Brain microvascular endothelial cell (primary cell): ENCODE data around the gene DNAJA1.

Experiments used
- DNase-seq: peaks from one replicate; pipeline ENCODE4 v3.0.0-alpha.2; 2020
- H3K27ac ChIP-seq: fragments of 250-450 bp; sonication (Bioruptor Pico); 2 replicates; pipeline ENCODE4 v1.5.1; 2020; ENCODE audit warnings: mild to moderate bottlenecking, moderate library complexity
- H3K27me3 ChIP-seq: fragments of 250-450 bp; sonication (Bioruptor Pico); replicated peaks from 2 replicates; pipeline ENCODE4 v1.5.1; 2020; ENCODE audit warnings: mild to moderate bottlenecking
- H3K36me3 ChIP-seq: fragments of 250-450 bp; sonication (Bioruptor Pico); replicated peaks from 2 replicates; pipeline ENCODE4 v1.5.1; 2020; ENCODE audit warnings: mild to moderate bottlenecking
- H3K4me3 ChIP-seq: 2 replicates; pipeline ENCODE4 v1.5.1; 2011; ENCODE audit warnings: low read depth, mild to moderate bottlenecking, control low read depth, low read length, moderate library complexity
- in situ Hi-C: cut with HindIII; loops from 2 replicates; pipeline ENCODE4 v1.10.0; 2017; ENCODE audit warnings: low sequenced_read_pairs, low pct_ligation_motif_present
- TF ChIP-seq, protein P1 (sequence below): IDR thresholded peaks from 2 replicates; pipeline ENCODE4 v1.5.1; 2011; ENCODE audit warnings: low read depth, mild to moderate bottlenecking, moderate library complexity, low read length, control low read depth, inconsistent platforms; ENCODE audit errors: missing control alignments

The DNAJA1 gene

DNA sequence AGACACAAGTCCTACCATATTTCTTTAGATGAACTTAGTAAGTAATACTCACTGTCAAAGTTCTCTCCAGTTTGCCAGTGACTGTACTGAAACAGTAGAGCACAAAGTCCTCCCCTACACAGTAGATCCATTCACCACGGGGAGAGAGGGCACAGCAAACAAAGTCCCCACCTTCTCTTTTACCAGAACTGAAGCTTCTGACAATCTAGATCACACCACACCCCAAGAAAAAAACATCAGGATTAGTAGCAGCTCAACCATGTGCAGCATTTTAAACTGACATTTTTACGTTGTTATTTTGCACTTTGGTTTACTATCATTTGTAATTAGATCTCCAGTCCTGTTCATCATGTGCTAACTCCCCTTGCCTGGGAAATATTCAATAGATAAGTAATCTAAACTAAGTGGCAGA is 23.0 kb downstream of the DNAJA1 start:
- H3K27ac ChIP-seq, result no peak overlapping the region
- H3K4me3 ChIP-seq, result no peak overlapping the region
- H3K36me3 ChIP-seq, result peaks cover 28% of the 10 kb centered on the region
- TF ChIP-seq, protein P1, sequence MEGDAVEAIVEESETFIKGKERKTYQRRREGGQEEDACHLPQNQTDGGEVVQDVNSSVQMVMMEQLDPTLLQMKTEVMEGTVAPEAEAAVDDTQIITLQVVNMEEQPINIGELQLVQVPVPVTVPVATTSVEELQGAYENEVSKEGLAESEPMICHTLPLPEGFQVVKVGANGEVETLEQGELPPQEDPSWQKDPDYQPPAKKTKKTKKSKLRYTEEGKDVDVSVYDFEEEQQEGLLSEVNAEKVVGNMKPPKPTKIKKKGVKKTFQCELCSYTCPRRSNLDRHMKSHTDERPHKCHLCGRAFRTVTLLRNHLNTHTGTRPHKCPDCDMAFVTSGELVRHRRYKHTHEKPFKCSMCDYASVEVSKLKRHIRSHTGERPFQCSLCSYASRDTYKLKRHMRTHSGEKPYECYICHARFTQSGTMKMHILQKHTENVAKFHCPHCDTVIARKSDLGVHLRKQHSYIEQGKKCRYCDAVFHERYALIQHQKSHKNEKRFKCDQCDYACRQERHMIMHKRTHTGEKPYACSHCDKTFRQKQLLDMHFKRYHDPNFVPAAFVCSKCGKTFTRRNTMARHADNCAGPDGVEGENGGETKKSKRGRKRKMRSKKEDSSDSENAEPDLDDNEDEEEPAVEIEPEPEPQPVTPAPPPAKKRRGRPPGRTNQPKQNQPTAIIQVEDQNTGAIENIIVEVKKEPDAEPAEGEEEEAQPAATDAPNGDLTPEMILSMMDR, result no peak
- no peak for DNase-seq
- in situ Hi-C loops, result no loop called here
- H3K27me3 ChIP-seq, result no peaks in the 10 kb centered on the region

GRCh38 chr9:33049680-33050361 is 24.7 kb downstream of the DNAJA1 start:
- in situ Hi-C loops, result no loop called here
- DNase-seq, result no peak
- Histone ChIP-seq H3K27me3 (no peaks in the 10 kb centered on the region), H3K36me3 (peaks cover 29% of the 10 kb centered on the region), H3K27ac (no peak overlapping the region), H3K4me3 (no peak overlapping the region)
- TF ChIP-seq, protein P1, result no peak

- TF ChIP-seq, protein P1, result no peak
- no peak overlapping the region for H3K4me3 ChIP-seq
- H3K27ac ChIP-seq, result no peak overlapping the region
- DNase-seq, result no peak
- H3K36me3 ChIP-seq, result peaks cover 34% of the 10 kb centered on the region
- H3K27me3 ChIP-seq, result no peaks in the 10 kb centered on the region
- in situ Hi-C loops, result no loop called here
These were observed 26.1 kb downstream of the DNAJA1 start for GRCh38 chr9:33051144-33051543.

GRCh38 chr9:33065157-33066076 is 40.3 kb downstream of the DNAJA1 start:
- TF ChIP-seq, protein P1, result no peak
- H3K27me3 ChIP-seq, result no peaks in the 10 kb centered on the region
- in situ Hi-C loops, result no loop called here
- peaks cover 62% of the 10 kb centered on the region for H3K36me3 ChIP-seq
- DNase-seq, result no peak
- no peak overlapping the region for H3K27ac ChIP-seq
- no peak overlapping the region for H3K4me3 ChIP-seq

GRCh38 chr9:33068991-33069390 is 43.9 kb downstream of the DNAJA1 start:
- DNase-seq, result no peak
- H3K36me3 ChIP-seq, result peaks cover 58% of the 10 kb centered on the region
- no peak overlapping the region for H3K27ac ChIP-seq
- in situ Hi-C loops, result no loop called here
- H3K4me3 ChIP-seq, result no peak overlapping the region
- no peaks in the 10 kb centered on the region for H3K27me3 ChIP-seq
- TF ChIP-seq, protein P1, result no peak
